ENCODE measurements around the gene GPR142. TPM values are rescaled to one million over a fixed set of nuclear protein-coding genes. Genes with fewer than 3 reads are reported as not detected.

The GPR142 gene
- total RNA-seq, 1 donor from 2014 or later: 0.18 TPM

DNA sequence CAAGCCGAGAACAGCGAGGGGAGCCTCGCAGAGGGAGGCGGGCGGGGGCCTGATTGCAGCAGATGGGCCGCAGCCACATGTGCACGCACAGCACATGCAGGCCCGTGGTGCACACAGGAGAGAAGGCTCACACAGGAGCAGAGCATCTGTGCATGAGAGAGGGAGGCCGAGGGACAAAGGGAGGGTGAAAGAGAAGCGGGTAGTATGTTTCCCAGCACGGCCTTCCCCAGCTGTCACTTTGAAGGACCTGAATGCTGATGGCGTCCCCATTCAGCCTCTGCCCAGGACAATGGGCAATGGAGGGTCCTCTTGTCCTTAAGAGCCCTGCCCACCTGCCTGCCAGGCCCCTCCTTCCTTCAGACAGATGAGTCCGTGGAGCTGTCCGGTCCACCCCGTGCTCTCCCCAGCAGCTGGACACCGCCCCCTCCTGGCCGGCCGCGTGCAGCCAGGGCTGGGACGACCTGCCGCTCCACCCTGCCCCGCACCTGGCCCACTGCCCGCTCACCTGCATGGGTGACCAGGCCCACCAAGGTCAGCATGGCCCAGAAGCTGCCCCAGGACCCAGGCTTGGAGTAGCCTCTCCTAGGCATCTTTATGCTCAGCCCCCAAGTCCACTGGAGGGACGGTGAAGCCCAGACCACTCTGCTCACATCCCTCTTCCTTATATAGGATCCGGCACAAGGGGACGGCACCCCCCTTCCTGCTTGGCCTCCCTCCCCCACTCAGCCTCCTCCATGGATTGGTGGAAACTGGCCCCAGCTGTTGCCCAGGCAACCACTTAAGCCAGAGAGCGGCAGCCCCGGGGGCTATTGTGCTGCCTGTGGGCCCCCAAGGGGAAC, 5.9 kb upstream of the GPR142 start, which contains the start of gene BTBD17:
BTBD17 (minus strand) TSS at position 639 of the 839 bp plus-strand sequence; CDS start at position 590, 49 bp downstream.
- peak within 1 kb of the TSS; percentile 42 for H3K27ac Mint-ChIP-seq (ENCODE audit: unreplicated experiment)
- no peaks in the 10 kb centered on the region for H3K9me3 Mint-ChIP-seq (ENCODE audit: unreplicated experiment)
- TF ChIP-seq, protein P1, sequence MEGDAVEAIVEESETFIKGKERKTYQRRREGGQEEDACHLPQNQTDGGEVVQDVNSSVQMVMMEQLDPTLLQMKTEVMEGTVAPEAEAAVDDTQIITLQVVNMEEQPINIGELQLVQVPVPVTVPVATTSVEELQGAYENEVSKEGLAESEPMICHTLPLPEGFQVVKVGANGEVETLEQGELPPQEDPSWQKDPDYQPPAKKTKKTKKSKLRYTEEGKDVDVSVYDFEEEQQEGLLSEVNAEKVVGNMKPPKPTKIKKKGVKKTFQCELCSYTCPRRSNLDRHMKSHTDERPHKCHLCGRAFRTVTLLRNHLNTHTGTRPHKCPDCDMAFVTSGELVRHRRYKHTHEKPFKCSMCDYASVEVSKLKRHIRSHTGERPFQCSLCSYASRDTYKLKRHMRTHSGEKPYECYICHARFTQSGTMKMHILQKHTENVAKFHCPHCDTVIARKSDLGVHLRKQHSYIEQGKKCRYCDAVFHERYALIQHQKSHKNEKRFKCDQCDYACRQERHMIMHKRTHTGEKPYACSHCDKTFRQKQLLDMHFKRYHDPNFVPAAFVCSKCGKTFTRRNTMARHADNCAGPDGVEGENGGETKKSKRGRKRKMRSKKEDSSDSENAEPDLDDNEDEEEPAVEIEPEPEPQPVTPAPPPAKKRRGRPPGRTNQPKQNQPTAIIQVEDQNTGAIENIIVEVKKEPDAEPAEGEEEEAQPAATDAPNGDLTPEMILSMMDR (IDR thresholded peaks at IDR 0.05; ENCODE audit: unreplicated experiment): peak; percentile 69
- H3K4me1 Mint-ChIP-seq (ENCODE audit: unreplicated experiment): peaks cover 16% of the 10 kb centered on the region
- DNase-seq (ENCODE audit: low spot score): peak; percentile 81
- H3K36me3 Mint-ChIP-seq (ENCODE audit: low read depth, unreplicated experiment): peaks cover 5% of the 10 kb centered on the region
- H3K27me3 Mint-ChIP-seq (ENCODE audit: unreplicated experiment): peaks cover 20% of the 10 kb centered on the region
- H3K4me3 Mint-ChIP-seq (ENCODE audit: unreplicated experiment): peak within 1 kb of the TSS; percentile 51

DNA sequence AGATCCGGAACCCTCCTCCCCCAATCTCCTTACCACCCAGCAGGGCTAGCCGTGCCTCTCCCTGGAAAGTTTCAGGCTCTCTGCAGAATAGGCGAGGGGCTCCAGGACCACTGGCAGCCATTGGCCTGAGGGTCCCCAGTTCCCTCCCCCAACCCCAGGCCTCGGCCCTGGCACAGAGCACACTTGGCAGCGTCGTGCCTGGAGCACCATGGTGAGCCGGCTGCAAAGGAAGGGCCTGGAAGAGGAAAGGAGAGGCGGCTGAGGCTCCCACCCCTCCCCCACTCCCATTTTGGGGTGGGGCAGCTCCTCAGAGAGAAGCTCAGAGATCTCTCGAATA, 5.3 kb upstream of the GPR142 start:
- H3K9me3 Mint-ChIP-seq (ENCODE audit: unreplicated experiment): no peaks in the 10 kb centered on the region
- H3K27ac Mint-ChIP-seq (ENCODE audit: unreplicated experiment): no peak overlapping the region
- H3K4me1 Mint-ChIP-seq (ENCODE audit: unreplicated experiment): peaks cover 16% of the 10 kb centered on the region
- TF ChIP-seq, protein P1 (IDR thresholded peaks at IDR 0.05; ENCODE audit: unreplicated experiment): no peak
- peaks cover 5% of the 10 kb centered on the region for H3K36me3 Mint-ChIP-seq (ENCODE audit: low read depth, unreplicated experiment)
- DNase-seq (ENCODE audit: low spot score): no peak
- H3K27me3 Mint-ChIP-seq (ENCODE audit: unreplicated experiment): peaks cover 20% of the 10 kb centered on the region
- H3K4me3 Mint-ChIP-seq (ENCODE audit: unreplicated experiment): no peak overlapping the region

DNA sequence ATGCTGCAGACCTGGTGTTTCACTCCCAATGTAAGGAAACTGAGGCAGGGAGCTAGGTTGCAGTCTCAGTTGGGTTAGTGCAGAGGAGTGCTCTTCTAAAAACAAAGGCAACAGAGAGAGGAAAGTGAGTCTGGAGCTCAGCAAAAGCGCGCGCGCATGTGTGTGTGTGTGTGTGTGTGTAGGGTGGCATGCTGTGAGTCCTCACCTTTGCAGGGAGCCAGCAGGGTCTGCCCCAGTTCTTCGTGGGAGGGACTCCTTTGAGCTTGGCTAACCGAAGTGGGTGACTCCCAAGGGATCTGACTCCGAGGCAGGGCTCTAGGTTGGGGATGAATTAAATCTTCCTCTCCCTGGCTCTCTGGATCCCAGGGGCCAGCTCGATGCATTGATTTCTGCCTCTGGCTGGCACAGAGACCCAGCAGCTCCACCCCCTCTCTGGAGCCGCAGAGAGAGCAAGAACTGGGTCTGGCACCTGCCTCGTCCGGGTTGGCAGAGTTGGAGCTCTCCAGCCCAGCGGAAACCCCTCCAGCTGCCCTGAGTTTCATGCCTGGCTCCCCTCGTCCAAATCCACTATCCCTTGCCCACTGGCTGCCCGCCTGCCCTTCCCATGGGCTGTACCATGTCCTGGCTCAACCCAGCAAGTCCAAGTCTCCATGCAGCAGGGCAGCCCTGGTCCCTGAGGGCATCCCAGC, 4.4 kb upstream of the GPR142 start:
- Mint-ChIP-seq H3K36me3 (ENCODE audit: low read depth, unreplicated experiment) (peaks cover 5% of the 10 kb centered on the region), H3K27ac (ENCODE audit: unreplicated experiment) (no peak overlapping the region), H3K9me3 (ENCODE audit: unreplicated experiment) (no peaks in the 10 kb centered on the region), H3K4me1 (ENCODE audit: unreplicated experiment) (peaks cover 14% of the 10 kb centered on the region), H3K27me3 (ENCODE audit: unreplicated experiment) (peaks cover 18% of the 10 kb centered on the region), H3K4me3 (ENCODE audit: unreplicated experiment) (no peak overlapping the region)
- TF ChIP-seq, protein P1 (IDR thresholded peaks at IDR 0.05; ENCODE audit: unreplicated experiment): no peak
- no peak for DNase-seq (ENCODE audit: low spot score)

DNA sequence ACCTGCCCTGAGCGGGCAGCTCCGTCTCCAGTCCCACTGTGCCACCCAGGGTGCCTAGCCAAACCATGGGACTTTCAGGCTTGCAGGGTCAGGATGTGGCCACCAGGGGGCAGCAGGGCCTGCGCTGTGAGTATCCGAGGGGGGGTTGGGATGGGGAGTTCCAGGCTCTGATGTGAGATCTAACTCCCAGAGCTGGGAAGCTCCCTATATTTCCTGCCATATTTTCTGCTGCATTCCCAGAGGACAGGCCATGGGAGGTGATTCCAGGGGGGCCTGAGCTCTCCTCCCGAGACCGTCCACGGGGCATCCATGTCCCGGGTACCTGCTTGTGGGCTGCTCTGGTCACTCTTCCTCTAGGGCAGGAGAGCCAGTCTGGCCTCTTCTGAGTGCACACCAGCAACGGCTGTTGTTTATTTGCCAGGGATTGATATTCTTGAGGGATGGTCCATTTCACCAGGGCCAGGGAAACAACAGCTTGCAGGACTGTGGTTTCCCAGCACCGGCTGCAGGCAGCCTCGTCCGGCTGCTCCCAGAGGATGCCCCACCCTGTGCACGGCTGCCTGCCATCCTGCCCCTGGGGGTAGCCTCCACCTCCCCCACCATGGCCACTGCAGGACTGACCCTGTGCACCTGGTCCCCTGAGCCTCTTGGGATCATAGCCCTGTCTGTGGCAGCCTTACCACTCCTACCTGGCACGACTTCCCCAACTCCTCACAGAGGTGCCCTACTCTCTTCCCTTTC, 1.2 kb downstream of the GPR142 start:
- Mint-ChIP-seq H3K27ac (ENCODE audit: unreplicated experiment) (no peak overlapping the region), H3K4me3 (ENCODE audit: unreplicated experiment) (no peak overlapping the region), H3K27me3 (ENCODE audit: unreplicated experiment) (peaks cover 7% of the 10 kb centered on the region), H3K9me3 (ENCODE audit: unreplicated experiment) (no peaks in the 10 kb centered on the region), H3K36me3 (ENCODE audit: low read depth, unreplicated experiment) (no peaks in the 10 kb centered on the region), H3K4me1 (ENCODE audit: unreplicated experiment) (no peaks in the 10 kb centered on the region)
- TF ChIP-seq, protein P1 (IDR thresholded peaks at IDR 0.05; ENCODE audit: unreplicated experiment): peak; percentile 98
- DNase-seq (ENCODE audit: low spot score): peak; percentile 67

All from endothelial cell (in vitro differentiated cells).